ENCODE data around the gene ASB2.

The ASB2 gene

DNA sequence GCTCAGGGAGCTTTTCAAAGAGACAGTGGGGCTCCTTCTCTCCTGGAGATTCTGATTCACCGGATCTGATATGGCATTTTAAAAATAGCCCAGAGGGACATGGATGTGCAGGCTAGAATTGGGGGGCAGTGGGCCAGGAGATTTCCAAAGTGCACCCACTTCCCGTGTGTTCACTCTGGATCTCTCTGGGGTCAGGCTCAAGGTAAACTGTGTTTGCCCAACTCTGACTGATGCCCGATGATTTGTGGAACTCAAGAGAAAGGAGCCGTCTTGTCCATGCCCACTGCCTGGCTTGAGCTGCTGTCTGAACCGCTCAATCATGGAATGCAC lies 31.3 kb downstream of the ASB2 start:
- DNase-seq = no peak

DNA sequence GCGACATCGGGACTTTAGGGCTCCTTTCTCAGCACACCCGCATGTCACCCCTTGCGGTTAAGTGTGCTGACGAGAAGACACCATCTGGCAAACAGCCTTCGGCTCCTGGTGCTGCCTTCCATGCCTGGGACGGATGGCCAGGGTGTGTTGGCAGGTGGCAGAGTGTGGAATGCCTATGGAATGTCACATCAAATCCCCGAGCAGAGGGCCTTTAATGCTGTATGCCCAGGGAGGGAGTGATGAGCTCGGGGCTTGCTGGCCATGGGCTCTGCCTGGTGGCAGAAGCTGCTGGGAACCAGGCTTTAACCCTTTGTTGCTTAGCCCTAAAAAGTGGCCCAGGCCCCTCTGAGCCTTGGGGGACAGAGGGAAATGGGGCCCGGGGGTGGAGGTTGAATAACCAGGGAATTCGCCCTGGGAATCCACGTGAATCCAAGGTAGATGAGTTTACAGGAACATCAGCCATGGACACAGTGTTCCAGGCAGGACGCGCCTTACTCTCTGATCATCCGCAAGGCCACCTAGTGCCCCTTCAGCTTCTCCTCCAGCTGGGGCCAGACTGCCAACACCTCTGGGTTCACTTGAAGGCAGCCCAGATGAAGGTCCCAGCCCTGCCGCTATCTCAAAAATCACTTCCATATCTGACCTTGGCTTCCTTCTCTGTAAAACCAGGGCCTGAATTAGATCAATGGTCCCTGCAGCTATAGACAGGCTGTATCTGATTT lies 31.9 kb downstream of the ASB2 start:
- DNase-seq = peak; percentile 55

DNA sequence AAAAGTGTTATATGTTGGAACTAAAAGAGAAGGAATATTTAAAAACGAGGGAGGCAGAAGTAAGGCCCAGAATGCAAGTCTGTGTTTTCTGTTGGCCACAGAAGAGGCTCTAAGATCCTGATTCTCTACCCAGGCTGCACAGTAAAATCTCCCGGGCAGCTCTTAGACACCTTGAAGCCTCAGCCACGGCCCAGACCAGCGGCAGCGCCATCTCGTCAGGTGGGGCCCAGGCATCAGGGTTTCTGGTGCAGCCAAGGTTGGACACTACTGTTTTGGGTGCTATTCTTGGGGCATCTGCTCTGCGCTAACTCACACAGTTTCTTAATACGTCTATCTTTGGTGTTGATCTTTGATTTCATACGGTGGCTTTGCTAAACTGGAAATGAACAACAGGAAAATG lies 32.4 kb downstream of the ASB2 start:
- DNase-seq = no peak

- no peak for DNase-seq
Observed at GRCh38 chr14:93943052-93943451, 33.3 kb downstream of the ASB2 start.

DNA sequence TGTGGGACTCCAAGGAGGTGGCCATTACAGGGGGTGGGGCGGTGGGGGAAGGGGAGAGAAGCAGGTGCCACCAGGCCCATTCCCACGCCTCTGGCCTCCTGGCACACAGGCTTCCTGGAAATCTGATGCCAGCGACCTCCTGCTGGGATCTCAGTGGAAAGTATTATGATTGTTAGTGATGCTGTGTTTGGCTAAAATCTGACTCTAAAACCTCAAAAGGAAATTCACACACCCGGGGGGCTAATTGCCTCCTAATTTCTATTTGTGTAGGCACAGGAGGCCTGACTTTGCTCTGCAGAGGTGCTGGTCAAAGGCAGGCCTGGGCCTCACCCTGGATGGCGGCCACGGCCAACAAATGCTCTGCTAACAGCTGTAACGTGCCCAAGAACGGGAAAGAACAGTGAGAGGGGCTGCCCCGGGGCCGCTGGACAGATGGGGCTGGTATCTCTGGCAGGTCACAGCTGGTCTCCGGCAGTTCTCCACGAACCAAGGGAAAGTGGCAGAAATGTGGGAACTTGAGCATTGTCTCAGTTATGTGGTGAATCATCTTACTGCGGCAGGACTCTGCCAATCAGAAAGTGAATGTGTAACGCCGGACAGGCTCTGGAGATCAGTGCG lies 35.0 kb downstream of the ASB2 start:
- DNase-seq = peak; percentile 63

DNA sequence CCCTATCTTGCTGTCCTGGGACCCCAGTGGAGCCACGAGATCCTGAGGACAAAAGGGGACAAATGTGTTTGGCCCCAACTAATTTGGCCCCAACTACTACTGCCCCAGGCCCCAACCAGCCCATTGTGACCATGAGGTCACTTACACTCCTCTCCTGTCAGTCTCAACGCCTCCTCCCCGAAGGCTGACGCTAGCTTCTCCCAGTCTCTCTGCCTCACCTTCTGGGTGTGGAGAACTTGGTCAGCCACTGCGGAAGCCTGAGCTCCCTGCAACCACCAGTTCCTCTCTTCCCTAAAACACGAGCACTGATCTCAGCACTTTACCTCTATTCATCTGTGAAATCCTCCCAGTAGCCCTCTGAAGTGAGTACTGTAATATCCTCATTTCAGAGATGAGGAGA lies 35.9 kb downstream of the ASB2 start:
- DNase-seq = no peak

DNA sequence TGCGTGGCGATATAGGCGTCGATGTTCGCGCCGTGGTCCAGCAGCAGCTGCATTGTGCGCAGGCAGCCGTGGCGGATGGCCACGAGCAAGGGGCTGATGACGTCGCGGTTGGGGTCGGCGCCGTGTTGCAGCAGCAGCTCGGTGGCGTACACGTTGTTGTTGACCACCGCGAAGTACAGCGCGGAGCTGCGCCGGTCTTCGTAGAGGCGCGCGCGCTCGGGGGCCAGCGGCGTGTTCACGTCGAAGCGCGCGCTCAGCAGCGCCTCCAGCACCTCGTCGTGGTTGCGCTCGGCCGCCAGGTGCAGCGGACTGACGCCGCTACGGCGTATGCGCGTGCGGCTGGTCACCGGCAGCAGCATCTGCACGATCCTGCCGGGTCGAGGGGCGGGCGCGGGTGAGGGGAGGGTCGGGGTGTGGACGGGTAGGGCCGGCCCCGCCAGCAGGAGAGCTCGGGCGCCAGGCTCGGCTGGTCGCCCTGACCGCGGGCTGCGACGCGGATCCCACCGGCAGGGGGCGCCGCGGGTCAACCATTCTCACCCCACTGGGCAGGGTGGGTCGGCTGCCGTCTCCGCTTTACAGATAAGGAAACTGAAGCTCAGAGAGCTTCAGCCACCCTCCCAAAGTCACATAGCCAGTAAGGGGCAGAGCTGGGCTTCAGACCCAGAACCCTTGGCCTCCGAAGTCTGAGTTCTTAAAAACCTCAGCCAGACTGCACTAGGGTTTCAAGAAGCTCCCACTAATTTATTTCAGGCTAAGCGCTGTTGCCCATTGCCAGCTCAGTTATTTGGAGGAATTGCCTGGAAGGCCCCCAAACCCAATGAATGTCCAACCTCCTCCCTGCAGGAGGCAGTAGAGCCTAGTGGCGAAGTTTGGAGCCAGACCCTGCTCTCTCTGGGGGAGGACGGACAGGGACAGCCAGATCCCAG lies 36.8 kb downstream of the ASB2 start:
- peak; percentile 80 for DNase-seq

GRCh38 chr14:93938751-93939303 lies 37.5 kb downstream of the ASB2 start:
- DNase-seq = no peak

DNA sequence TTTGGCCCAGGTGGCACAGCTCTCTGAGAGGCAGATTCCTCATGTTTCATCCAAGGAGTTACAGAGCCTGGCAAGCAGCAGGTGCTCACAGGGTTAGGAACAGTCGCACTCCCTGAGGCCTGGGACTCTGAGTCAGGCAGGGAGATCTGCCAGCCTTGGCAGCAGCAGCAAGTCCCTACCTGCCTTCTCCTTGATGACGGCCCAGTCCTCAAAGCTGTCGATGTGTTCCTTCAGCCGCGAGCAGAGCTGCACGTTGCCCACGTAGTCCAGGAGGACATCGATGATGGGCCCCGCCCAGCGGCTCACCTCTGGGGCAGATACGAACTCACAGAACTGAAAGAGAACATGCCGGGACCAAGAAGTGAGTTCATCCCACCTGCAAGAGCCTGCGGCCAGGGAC lies 38.9 kb downstream of the ASB2 start:
- DNase-seq = no peak

GRCh38 chr14:93936926-93937325 lies 39.4 kb downstream of the ASB2 start:
- DNase-seq = no peak

- DNase-seq = no peak
Observed at GRCh38 chr14:93936245-93936644, 40.1 kb downstream of the ASB2 start.

- DNase-seq = no peak
Observed at GRCh38 chr14:93935213-93935612, 41.2 kb downstream of the ASB2 start.

DNA sequence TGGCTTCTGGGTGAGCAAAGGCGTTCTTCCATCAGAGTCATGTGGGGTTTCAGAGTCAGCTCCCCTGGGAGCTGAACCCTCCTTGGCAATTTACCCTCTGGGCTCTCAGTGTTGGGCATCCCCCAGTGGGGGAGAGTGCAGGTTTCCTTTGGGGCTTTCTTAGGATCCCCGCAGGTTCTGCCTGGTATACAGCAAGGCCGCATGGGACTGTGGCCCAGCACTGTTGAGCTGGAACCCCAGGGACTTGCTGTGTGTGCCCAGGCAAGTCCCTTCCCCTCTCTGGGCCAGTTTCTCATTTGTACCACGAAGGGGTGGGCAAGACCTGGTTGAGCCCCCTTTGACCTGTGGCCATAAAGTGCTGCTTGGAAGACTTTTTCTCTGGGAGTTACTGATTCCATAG lies 43.7 kb downstream of the ASB2 start:
- no peak for DNase-seq

DNA sequence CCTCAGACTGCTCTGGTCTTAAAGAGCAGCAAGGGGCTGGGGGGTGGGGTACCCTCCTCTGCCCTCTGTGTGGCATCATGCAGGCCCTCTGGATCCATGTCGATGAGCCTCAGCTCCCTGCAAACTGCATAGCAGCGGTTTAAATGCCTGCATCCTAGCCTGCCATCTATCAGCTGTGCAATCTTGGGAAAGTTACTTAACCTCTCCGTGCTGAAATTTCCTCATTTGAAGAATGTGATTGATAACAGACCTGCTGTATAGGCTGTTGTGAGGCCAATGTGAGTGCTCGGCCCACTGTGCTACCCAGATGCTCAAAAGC lies 45.4 kb downstream of the ASB2 start:
- no peak for DNase-seq

- DNase-seq = no peak
Observed at GRCh38 chr14:93930296-93930988, 45.9 kb downstream of the ASB2 start.

DNA sequence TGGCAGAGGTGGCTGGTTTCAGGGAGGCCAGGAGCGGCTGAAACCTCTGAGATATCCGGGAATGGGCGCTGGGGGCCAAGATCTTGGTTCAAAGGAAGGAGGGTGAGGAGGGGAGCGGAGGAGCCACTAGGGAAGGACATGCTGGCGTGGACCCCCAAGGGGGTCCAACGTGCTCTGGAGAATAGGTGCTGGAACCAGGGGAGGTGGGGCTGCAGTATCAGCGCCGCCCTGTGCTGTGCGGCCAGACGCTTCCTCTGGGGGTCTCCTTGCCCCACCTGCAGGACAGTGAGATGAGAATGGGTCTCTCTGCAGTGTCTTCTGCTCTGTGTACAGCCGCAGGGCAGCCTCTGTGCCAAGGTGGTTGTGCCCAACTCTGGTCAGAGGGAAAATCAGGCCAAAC lies 46.7 kb downstream of the ASB2 start:
- DNase-seq = no peak

DNA sequence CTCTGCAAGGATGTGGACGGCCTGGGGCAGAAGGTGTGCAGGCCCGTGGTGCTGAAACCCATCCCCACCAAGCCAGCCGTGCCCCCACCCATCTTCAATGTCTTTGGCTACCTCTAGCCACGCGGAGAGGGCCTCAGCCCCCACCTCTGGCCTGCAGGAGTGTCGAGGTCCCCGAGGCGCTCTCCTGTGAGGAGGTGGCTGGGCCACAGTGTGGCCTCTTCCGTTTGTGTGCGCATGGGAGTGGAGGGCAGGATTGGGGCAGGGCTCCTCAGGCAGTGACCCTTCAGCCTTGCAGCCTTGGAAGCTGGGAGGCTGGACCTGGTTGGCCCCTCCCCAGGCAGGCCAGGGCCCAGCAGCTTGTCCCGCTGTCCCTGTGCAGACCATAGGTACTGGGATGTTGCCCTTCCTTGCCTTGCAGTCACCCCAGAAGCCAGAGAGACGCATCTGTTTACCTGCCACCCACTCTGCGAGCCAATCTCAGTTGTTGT lies 47.3 kb downstream of the ASB2 start:
- DNase-seq = no peak

DNA sequence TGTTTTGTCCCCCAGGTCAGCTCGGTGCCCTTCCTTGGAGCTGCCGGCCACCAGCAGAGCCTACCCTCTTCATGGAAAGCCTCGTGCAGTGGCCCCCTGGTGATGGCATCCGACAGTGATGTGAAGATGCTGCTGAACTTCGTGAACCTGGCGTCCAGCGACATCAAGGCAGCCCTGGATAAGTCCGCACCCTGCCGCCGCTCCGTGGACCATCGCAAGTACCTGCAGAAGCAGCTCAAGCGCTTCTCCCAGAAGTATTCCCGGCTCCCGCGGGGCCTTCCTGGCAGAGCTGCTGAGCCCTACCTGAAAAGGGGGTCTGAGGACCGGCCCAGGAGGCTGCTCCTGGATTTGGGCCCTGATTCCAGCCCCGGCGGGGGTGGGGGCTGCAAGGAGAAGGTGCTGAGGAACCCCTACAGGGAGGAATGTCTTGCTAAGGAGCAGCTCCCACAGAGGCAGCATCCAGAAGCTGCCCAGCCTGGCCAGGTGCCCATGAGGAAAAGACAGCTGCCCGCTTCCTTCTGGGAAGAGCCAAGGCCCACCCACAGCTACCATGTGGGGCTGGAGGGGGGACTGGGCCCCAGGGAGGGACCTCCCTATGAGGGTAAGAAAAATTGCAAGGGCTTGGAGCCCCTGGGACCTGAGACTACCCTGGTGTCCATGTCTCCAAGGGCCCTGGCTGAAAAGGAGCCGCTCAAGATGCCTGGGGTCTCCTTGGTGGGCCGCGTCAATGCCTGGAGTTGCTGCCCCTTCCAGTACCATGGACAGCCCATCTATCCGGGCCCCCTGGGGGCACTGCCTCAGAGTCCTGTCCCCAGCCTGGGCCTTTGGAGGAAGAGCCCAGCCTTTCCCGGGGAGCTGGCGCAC lies 48.0 kb downstream of the ASB2 start:
- no peak for DNase-seq

DNA sequence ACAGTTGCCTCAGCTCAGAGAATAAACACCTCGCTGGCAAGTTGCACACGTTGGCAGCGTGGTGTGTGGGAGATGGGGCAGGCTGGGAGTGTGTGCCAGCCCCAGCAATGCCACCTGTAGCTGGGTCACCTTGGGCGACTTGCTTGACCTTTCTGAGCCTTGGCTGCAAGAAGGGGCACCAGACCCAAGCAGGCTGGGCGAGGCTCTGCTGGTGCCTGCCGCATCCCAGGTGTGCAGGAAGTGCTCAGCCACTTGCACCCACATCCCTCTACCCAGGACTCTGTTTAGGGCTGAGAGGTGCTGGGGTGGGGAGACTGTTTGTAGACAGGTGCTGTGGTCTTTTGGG lies 48.6 kb downstream of the ASB2 start:
- no peak for DNase-seq

DNA sequence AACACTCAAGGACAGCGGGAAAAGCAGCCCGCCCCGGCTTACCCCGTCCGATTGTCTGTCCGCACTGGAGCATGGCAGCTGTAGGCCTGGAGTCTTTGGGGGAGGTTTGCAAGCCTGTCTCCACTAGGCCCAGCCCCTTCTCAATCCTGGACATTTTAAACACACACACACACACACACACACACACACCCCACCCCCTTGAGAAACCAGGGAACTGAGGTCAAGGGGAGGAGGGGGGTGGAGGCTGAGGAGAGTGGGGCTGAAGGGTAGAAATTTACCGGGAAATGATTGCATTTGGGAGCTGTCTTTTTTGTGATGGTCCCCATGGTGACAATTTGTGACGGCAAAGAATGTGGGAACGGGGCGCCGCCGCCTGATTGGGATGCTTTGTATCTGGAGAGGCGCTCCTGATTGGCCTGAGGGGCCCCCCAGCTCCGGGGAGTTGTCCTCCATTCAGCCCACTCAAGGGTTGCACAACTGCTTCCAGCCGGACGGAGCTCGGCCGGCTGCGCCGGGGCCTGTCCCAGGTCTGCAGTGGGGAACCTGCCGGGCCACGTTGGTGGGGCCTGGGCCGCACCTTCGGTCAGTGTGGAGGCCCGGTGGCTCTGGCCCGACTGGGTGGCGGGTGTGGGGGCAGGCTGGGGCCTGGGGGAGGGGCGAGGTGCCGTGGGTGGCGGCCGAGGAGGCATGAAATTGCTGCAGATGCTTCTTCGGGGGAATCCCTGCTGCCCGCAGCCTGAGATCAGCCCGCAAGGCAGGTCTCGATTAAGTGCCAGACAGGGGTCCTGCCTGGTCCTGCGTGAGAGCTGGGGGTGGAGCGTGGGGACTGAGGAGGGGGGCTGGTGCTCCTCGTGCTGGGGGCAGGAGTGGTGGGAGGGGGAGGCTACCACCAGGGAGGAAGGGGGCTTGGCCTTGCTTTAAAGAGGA lies 49.2 kb downstream of the ASB2 start, which contains the start of gene FAM181A:
FAM181A (plus strand) TSS at position 472 of the 927 bp plus-strand sequence. CDS start 942 bp downstream, outside the sequence.
- DNase-seq = no peak

Data from left hindlimb (tissue), 1 donor.